Heart left ventricle (tissue), 13 donors: ENCODE measurements around the gene DSCAML1.

Source experiments
- POLR2A ChIP-seq, 2 donors: fragments of 450-650 bp; IDR thresholded peaks; one replicate each; pipeline ENCODE4 v1.6.1; 2017; ENCODE audit warnings: antibody characterized with exemption in 2 of 2, mild to moderate bottlenecking in 2 of 2, moderate library complexity in 2 of 2
- TF ChIP-seq, protein P1 (sequence below), 12 donors: fragments of 200-600 bp; sonication (generic) in 4 of 12; IDR thresholded peaks; one replicate each; pipeline versions ENCODE4 v1.5.0 to v1.8.0; 2018 to 2022; ENCODE audit warnings: antibody characterized with exemption in 12 of 12, mild to moderate bottlenecking in 5 of 12
- donor health status: ischemic (EF 13 %, LVEDD 7.1; RV severe dilation, severe dysfunction).
- donor health status: DM: no; HTN: yes; CAD: no.
- donor health status: DM: no; HTN: no; CAD: no.
- donor health status: ischemic (EF 25% LVEDD 6.9; RV normal size, moderate dysfunction).
- donor health status: ischemic (EF 25% LVEDD 5.7; RV mildly dilated, moderate dysfunction).
- donor health status: ischemic (EF 35%, LVEDD 5.7; RV mildly dilated, moderate dysfunction).
- donor health status: nonischemic (EF 11% LVEDD 7.7; RV severe dilation, severe dysfunction).
- donor health status: DM: yes; HTN: yes; CAD: no.
- donor health status: PGD.
- donor health status: ischemic (EF 29% LVEDD 5.4; RV normal size, mild dysfunction).
- donor health status: nonischemic (EF 23%, LVEDD 6.1; RV moderate dilation, normal function).

DNA sequence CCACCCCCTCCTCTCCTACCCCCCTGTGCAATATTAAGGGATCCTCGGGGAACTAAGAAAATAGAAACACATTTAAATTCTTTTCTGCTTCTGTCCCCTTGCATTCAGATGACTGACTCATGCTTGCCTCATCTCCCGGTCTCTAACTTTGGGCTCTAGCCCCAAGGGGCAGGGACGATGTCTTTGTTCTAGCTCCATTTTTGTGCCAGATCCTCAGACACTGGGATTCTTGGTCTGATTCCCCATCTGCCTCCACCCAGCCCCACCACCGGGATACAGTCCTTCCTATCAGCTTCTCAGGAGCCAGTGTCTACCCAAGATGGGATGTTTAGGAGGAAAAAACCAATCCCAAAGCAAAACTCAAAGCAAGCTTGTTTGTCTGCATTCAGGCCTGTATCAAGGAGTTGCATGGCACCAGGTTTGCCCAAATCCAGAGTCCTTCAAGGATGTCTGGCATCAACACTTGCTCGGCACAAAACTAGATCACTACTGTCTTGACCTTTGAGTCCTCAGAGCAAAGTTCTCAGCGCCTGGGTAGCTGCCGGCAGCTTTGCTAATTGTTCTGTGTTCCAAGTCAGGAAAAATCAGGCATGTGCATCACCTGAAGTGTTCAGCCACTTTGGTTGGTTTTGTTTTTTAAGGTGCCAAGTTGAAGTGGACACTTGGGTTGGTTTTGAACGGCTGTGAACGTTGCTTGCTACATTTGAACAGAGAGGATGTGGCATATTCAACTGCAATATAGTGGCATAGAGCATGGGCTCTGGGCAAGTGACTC, 212.8 kb downstream of the DSCAML1 start:
- TF ChIP-seq, protein P1, sequence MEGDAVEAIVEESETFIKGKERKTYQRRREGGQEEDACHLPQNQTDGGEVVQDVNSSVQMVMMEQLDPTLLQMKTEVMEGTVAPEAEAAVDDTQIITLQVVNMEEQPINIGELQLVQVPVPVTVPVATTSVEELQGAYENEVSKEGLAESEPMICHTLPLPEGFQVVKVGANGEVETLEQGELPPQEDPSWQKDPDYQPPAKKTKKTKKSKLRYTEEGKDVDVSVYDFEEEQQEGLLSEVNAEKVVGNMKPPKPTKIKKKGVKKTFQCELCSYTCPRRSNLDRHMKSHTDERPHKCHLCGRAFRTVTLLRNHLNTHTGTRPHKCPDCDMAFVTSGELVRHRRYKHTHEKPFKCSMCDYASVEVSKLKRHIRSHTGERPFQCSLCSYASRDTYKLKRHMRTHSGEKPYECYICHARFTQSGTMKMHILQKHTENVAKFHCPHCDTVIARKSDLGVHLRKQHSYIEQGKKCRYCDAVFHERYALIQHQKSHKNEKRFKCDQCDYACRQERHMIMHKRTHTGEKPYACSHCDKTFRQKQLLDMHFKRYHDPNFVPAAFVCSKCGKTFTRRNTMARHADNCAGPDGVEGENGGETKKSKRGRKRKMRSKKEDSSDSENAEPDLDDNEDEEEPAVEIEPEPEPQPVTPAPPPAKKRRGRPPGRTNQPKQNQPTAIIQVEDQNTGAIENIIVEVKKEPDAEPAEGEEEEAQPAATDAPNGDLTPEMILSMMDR (IDR thresholded peaks at IDR 0.05) = no peak
- no peak for TF ChIP-seq POLR2A (IDR thresholded peaks at IDR 0.05)
